ENCODE data around the gene NUP214. TPM values are rescaled to one million over a fixed set of nuclear protein-coding genes. Genes with fewer than 3 reads are reported as not detected.
A peak's percentile ranks its signal among the peaks of the same experiment; 100 is the strongest.

Gene NUP214
- total and polyA plus RNA-seq, 12 donors = 22.6 to 76.6 (median 36.8) TPM

- intact Hi-C loops (cut with DNase I) = no loop called here
- H3K4me1 ChIP-seq (replicated peaks in 1 of 2) = peaks cover 0 to 13% of the 10 kb centered on the region in 2 donors
- peaks cover 0 to 23% of the 10 kb centered on the region in 2 donors for H3K36me3 ChIP-seq (replicated peaks in 1 of 2)
- no peak for TF ChIP-seq POLR2A (IDR thresholded peaks at IDR 0.05)
- TF ChIP-seq, protein P1, sequence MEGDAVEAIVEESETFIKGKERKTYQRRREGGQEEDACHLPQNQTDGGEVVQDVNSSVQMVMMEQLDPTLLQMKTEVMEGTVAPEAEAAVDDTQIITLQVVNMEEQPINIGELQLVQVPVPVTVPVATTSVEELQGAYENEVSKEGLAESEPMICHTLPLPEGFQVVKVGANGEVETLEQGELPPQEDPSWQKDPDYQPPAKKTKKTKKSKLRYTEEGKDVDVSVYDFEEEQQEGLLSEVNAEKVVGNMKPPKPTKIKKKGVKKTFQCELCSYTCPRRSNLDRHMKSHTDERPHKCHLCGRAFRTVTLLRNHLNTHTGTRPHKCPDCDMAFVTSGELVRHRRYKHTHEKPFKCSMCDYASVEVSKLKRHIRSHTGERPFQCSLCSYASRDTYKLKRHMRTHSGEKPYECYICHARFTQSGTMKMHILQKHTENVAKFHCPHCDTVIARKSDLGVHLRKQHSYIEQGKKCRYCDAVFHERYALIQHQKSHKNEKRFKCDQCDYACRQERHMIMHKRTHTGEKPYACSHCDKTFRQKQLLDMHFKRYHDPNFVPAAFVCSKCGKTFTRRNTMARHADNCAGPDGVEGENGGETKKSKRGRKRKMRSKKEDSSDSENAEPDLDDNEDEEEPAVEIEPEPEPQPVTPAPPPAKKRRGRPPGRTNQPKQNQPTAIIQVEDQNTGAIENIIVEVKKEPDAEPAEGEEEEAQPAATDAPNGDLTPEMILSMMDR (IDR thresholded peaks at IDR 0.05) = no peak
- no peak for DNase-seq
- H3K27ac ChIP-seq = no peak overlapping the region
- no peaks in the 10 kb centered on the region for H3K27me3 ChIP-seq
- 75 to 85% (median 82%) methylated on average over 3 of the region's 3 CpGs for WGBS, 4 donors
- no peaks in the 10 kb centered on the region for H3K9me3 ChIP-seq (replicated peaks in 1 of 3)
- no peak overlapping the region for H3K4me3 ChIP-seq
Measured at GRCh38 chr9:131226226-131226625, 100.8 kb downstream of the NUP214 start.

DNA sequence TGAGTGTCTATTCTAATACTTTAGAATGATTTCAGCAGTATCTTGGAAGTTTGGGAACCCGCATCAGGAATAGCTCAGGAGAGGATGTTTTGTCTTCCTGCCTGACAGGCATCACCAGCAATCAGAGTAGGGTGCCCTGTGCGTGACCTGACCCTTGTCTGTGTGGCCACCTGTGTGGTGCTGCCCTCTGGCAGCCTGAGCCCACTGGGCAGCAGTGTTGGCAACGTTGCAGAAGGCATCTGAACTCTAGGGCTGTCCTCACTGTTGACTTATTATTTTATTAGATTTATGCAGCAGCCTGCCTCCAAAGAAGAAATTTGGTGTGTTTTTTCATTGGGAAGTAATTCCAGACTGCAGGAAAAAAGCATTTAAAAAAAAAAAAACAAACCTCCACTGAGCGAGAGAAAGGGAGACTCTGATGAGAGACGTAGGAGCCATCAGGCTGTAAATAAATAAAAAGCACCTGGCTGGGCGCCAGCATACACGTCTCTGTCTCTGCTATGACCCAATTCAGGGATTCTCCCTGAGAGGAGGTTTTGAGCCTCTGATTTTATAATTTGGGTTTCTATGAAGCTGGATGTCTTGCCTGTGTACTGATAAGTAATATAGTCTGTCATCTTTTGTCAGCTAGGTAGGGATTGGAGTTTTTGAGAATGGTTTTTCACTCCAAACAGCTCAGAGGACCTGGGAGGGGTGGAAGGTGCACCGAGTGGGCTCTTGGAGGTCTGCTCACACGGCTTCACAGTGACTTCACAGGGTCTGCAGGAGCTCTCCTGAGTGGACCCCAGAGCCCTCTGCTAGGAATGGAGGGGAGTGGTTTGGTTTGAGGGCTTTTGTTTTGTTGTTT, 101.9 kb downstream of the NUP214 start:
- WGBS, 4 donors = 41 to 46% (median 45%) methylated on average over 9 of the region's 9 CpGs

DNA sequence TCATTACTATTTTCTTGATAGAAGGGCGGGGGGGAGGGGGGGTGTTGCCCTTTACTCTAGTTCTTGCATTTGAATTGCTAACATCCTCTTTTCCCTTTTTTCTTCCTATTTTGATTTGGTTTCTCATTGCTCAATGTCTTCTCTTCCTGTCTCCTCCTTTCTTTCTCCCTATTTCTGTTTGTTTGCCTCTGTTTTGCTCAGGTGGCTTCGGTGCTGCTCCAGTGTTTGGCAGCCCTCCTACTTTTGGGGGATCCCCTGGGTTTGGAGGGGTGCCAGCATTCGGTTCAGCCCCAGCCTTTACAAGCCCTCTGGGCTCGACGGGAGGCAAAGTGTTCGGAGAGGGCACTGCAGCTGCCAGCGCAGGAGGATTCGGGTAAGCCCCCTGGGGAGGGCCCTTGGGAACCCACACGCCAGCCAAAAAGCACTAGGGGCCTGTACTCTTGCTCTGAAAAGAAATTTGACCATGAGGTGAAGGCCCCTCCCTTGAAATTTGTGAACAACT, 102.6 kb downstream of the NUP214 start:
- Histone ChIP-seq H3K4me3 (peak overlapping the region in 1 of 4 donors; percentile 29), H3K9me3 (replicated peaks in 1 of 3) (no peaks in the 10 kb centered on the region), H3K27ac (no peak overlapping the region), H3K36me3 (replicated peaks in 1 of 2) (peaks cover 0 to 41% of the 10 kb centered on the region in 2 donors), H3K4me1 (replicated peaks in 1 of 2) (peaks cover 0 to 13% of the 10 kb centered on the region in 2 donors), H3K27me3 (no peaks in the 10 kb centered on the region)
- 67 to 78% (median 74%) methylated on average over 5 to 9 of the region's 9 CpGs for WGBS, 4 donors
- TF ChIP-seq, protein P1 (IDR thresholded peaks at IDR 0.05) = no peak
- TF ChIP-seq POLR2A (IDR thresholded peaks at IDR 0.05) = no peak
- DNase-seq = no peak
- intact Hi-C loops (cut with DNase I) = no loop called here

More for the DNA sequence above, 101.9 kb downstream of the NUP214 start:
- no peaks in the 10 kb centered on the region for H3K27me3 ChIP-seq
- intact Hi-C loops (cut with DNase I) = no loop called here
- peaks cover 0 to 13% of the 10 kb centered on the region in 2 donors for H3K4me1 ChIP-seq (replicated peaks in 1 of 2)
- TF ChIP-seq, protein P1 (IDR thresholded peaks at IDR 0.05) = no peak
- TF ChIP-seq POLR2A (IDR thresholded peaks at IDR 0.05) = no peak
- H3K36me3 ChIP-seq (replicated peaks in 1 of 2) = peaks cover 0 to 34% of the 10 kb centered on the region in 2 donors
- no peak overlapping the region for H3K4me3 ChIP-seq
- H3K27ac ChIP-seq = peak overlapping the region in 1 of 5 donors; percentile 30
- H3K9me3 ChIP-seq (replicated peaks in 1 of 3) = no peaks in the 10 kb centered on the region
- DNase-seq = peak; percentile 47 to 83 (median 72)

- peak overlapping the region in 1 of 4 donors; percentile 29 for H3K4me3 ChIP-seq
- no peak for TF ChIP-seq POLR2A (IDR thresholded peaks at IDR 0.05)
- TF ChIP-seq, protein P1 (IDR thresholded peaks at IDR 0.05) = no peak
- H3K27me3 ChIP-seq = no peaks in the 10 kb centered on the region
- intact Hi-C loops (cut with DNase I) = no loop called here
- H3K27ac ChIP-seq = no peak overlapping the region
- WGBS, 4 donors = 82 to 87% (median 84%) methylated on average over 8 of the region's 8 CpGs
- peaks cover 0 to 47% of the 10 kb centered on the region in 2 donors for H3K36me3 ChIP-seq (replicated peaks in 1 of 2)
- DNase-seq = no peak
- peaks cover 0 to 13% of the 10 kb centered on the region in 2 donors for H3K4me1 ChIP-seq (replicated peaks in 1 of 2)
- H3K9me3 ChIP-seq (replicated peaks in 1 of 3) = no peaks in the 10 kb centered on the region
Measured at GRCh38 chr9:131228988-131229387, 103.6 kb downstream of the NUP214 start.

Measured in adrenal gland (tissue), 12 donors.